NCI-H1105 (cell line): ENCODE results near the gene CYLD.

Source experiments
- DNase-seq: peaks from one replicate; lab custom pipeline; 2025; lab: John Stamatoyannopoulos, UW

The CYLD gene

DNA sequence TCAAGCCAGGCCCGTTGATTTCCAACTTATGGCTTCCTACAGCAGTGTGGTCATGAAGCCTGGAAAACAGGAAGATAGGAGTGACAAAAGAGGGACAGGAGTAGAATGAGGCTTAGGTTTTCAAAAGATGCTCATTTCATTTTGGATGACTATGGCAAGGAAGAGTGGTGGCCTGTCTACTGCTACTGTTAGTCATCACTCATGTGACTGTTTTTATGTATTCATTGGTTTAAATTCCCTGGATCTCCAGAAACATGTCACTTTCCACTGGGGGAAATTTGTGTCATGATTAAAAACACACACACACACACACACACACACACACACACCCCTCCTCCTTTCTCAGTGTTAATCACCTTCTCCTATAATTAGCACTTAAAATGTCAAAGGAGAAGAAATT, 1.1 kb upstream of the CYLD start:
- no peak for DNase-seq

DNA sequence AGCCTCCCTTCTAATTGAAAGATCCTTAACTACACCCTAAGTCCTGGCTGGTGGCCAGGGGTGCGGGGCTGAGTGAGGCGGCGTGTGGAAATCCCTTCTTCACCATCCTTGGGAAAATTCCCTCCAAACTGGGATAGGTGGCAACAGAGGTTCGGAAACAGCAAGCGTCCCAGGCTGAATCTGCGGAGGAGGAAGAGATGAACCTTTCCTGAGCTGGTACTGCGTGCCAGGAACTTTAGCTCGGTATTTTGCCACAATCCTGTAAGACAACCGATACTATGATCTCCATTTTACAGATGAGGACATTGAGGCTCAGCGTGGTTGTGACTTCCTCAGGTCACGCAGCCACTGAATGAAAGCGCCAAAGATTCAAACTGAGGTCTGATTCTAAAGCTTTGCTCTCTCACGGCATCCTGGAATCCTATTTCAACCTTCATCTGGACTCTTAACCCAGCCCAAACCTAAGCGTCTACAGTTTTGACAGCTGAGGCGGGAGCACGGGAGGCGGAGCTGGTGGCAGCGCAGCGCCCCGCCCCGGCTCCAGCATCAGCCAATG, 583 bp upstream of the CYLD start:
- no peak for DNase-seq

DNA sequence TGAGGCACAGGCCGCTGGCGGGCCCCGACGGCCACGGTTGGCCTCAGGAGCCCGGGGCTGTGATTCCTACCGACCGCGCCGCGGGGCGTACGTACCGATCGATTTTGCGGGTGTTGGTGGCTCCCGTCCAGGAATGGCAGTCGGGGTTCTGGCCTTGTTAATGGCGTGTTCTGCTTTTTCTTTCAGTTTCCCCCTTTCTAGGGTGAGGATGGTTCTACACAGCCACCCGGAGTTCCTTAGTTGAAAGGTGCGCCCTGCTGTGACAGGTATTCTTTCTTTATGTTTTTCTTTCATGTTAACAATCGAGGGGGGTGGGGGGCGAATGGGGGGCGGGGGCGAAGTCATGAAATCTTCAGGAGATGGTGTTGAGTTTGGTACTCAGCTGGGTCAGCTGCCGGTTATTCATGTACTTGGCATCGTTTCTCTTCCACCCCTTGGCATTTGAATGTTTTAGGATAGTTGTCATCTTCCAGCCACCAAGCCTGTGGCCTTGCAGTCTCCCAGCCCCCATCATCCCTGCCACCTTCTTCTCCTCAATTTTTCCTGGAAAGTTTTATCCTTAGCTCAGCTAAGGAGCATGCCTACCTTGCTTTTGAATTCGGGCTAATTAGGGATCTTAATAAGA, 802 bp downstream of the CYLD start:
- DNase-seq = no peak

DNA sequence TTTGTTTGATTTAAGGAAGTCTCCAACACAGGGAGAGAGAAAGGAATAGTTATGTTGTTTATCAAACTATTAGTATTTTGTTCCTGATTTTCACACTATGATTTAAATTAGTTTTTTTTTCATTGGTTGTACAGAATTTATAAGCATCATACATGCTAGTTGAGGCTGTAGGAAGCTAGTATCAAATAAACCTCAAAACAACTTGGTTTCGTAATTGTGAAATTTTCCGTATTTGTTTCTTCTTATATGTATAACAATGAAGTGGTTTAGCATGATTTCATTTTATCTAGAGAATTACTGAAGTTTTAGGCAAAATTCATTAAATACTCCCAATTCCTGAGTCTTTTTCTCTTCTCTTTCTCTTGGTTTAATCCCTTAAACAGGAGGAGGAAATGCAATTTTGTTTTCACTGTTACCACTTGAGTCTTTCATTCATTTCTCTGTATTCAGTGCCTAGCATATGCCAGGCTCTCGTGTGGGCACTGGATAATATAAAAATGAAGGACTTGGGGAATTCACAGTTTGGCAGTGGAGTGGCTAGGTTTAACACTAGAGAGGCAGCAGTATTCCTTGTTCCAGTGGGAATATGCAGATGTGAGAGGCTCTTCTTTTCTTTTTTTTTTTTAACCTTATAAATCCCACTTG, 1.8 kb downstream of the CYLD start:
- no peak for DNase-seq

DNA sequence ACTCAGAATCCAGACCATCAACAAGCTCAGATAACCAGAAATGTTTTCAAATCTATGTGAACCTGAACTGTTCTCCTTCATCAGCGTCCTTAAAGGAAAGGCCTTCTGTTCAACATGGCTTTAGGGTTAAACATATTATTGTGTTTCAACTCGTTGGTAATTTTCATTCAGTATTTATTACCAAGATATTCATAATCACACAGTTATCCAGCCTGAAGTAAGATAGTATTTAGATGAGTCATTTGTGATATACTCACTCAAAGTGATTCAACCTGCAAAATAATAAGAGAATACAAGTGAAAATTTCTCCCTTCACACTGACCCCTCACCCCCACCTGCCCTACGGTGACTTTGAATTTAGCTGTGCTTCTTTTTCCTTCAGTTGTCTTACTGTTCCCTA, 3.0 kb downstream of the CYLD start:
- DNase-seq = no peak

DNA sequence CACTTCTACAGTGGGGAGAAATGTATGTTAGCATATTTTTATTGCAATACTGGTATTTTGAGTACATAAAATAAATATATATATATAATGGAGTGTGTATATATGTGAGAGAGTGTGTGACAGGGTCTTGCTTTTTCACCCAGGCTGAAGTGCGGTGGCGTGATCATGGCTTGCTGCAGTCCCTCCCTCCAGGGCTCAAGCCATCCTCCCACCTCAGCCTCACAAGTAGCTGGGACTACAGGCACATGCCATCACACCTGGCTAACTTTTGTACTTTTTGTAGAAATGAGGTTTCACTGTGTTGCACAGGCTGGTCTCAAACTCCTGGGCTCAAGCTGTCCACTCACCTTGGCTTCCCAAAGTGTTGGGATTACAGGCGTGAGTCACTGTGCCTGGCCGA, 4.1 kb downstream of the CYLD start:
- DNase-seq = no peak

DNA sequence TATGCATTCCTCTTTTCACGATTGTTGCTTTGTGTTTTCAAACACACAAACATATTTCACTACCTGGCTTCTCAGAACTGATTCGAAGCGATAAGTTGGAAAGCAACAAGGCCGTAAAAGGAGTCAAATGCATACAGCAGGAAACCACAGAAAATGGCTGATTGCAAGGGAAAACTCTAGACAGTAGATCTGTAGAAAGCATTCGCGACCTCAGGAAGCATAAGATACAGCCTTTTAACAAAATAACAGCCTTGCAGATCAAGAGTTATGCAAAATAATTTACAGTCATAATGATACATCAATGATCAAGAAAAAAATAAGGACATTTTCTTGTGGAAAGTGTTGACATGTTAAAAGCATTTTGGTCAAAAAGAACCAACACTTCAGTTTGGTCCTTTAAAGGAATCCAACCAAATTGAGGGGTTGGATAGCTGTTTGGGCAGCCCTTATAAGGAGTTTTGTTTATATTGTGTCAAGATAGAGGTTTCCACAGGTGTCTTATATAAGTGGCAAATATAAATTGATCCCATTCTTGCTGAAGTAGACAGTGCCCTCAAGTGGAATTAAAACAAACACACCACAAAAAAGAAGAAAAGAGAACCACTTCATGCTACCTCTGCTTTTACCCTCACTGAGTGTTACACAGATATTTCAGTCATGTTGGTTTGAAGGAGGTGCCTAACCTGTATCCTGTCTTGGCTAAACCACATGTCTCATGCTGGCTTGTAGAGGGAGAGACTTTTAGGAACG, 5.5 kb downstream of the CYLD start:
- no peak for DNase-seq

DNA sequence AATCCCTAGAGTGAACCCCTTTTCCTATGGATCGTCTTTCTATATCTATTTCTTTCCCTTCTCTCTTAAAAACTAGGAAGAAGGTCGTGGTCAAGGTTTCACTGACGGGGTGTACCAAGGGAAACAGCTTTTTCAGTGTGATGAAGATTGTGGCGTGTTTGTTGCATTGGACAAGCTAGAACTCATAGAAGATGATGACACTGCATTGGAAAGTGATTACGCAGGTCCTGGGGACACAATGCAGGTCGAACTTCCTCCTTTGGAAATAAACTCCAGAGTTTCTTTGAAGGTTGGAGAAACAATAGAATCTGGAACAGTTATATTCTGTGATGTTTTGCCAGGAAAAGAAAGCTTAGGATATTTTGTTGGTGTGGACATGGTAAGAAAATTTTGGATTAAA, 9.6 kb downstream of the CYLD start:
- DNase-seq = no peak

DNA sequence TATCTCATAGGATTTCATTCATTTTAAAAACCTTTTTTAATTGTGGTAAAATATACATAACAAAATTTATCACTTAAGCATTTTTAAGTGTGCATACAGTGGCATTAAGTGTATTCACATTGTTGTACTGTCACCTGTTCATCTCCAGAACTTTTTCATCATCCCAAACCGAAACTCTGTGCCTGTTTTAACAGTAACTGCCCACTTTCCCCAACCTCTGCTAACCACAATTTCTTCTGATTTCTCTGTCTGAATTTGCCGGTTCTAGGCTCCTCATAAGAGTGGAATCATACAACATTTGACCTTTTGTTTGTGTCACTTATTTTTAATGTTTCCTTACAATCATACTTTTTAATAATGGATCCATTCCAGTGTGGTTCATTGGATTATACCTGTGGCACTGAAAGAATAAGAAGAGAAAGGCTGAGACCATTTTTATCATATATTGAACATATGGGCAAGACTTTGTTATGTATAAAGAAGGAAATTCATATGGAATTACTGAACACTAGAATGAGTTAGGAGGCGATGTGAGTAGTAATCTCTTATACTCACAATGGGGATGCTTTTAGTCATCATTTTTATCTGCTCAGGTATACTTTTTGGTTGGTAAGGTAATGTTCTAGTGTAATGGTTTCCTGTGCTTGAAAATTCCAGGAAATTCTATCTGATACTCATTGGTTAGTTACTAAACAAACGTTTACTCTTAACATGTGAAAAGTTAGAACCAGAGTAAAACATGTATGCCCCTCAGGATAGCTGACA, 10.8 kb downstream of the CYLD start:
- DNase-seq = no peak

DNA sequence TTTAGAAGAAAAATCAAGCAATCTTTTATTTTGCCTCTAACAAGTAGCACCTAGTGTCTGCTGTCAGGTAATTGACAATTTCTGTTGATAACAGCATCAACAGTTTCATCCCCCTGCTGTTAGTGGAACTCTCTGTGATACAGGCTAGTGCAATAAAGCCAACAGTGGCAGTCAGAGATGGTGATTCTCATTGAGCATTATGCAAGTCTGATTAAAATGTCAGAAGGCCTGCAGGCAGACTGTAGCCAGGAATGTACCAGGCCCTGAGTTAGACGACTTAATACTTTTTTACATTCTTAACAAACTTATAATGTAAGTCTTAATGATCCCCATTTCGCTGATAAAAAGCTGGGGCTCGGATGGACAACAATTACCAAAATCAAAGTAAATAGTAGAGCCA, 14.6 kb downstream of the CYLD start:
- DNase-seq = no peak

DNA sequence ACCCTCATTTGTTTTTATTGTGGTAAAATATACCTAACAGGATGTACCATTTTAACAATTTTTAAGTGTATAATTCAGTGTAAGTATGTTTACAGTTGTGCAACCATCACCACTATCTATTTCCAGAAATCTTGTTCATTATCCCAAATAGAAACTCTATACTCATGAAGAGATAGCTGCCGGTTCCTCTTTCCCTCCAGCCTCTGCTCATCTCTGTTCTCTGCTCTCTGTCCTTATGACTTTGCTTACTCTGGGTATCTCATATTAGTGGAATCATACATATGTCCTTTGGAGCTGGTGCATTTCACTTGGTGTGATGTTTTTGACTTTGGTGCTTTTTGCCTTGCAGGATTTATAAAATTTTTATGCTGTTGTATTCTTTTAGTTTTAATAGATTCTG, 19.4 kb downstream of the CYLD start:
- DNase-seq = no peak

DNA sequence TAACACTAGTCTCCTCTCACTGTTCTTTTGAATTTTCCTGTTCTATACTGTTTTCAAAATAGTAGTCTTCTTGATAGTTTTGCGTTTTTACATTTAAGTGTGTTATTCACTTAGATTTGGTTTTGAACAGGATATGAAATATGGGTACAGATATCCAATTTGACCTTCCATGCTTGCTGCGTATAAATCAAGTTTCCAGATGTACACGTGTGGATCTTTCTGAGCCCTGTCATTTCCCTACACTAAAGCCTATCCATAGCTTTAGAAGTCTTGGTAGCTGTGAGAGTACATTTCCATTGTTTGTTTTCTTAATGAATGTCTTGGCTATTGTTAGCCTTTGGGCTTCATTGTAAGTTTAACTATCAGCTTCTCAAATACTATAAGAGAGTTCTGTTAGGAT, 20.4 kb downstream of the CYLD start:
- no peak for DNase-seq

DNA sequence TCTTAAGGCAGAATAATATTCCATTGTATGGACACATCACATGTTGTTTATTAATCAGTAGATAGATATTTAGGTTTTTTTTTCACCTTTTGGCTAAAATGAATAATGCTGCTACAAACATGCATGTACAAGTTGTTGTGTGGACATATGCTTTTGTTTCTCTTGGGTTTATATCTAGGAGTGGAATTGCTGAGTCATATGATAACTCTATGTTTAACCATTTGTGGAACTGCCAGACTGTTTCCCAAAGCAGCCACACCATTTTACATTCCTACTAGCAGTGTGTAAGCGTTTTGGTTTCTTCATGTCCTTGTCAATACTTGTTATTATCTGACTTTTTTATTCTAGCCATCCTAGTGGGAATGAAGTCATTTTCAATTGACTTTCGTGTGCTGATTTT, 21.3 kb downstream of the CYLD start:
- DNase-seq = no peak

DNA sequence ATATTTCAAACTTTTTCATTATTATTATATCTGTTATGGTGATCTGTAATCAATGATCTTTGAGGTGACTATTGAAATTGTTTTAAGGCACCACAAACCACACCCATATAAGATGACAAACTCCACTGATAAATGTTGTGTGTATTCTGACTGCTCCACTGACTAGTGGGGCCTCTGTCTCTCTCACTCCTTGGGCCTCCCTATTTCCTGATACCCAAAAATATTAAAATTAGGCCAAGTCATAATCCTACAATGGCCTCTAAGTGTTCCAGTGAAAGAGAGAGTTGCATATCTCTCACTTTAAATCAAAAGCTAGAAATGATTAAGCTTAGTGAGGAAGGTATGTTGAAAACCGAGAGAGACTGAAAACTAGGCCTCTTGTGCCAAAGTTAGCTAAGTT, 23.4 kb downstream of the CYLD start:
- no peak for DNase-seq

DNA sequence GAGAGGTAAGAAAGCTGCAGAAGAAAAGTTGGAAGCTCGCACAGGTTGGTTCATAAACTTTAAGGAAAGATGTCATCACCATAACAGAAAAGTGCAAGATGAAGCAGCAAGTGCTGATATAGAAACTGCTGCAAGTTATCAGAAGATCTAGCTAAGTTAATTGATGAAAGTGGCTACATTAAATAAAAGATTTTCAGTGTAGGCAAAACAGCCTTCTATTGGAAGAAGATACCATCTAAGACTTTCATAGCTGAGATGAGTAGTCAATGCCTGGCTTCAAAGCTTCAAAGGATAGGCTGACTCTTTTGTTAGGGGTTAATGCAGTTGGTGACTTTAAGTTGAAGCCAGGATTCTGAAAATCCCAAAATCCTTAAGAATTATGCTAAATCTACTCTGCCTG, 24.0 kb downstream of the CYLD start:
- DNase-seq = no peak

DNA sequence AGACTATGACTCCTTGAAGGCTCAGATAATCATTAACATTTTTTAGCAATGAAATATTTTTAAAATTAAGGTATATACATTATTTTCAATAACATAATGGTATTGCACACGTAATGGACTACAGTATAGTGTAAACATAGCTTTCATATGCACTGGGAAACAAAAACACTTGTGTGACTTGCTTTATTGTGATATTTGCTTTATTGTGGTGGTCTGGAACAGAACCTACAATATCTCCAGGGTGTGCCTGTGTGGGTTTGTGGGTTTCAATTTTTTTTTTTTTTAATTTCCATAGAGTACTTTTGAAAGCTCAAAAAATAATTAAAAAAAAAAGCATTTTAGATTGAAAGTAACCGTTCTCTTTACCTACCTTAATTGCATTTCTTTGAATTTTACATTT, 25.3 kb downstream of the CYLD start:
- no peak for DNase-seq

DNA sequence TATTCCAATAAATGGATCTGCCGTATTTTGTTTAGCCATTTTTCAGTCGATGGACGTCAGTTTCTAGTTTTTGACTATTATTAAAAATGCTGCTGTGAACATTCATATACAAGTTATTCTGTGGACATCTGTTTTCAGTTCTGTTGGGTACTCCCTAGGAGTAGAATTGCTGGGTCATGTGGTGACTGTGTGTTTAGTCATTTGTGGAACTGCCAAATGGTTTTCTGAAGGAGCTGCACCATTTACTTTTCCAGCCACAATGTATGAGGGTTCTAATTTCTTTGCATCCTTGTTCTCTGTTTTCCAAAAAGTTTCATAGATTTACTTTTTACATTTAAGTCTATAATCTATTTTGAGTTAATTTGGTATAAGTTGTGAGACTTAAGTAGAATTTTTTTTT, 29.5 kb downstream of the CYLD start:
- no peak for DNase-seq

DNA sequence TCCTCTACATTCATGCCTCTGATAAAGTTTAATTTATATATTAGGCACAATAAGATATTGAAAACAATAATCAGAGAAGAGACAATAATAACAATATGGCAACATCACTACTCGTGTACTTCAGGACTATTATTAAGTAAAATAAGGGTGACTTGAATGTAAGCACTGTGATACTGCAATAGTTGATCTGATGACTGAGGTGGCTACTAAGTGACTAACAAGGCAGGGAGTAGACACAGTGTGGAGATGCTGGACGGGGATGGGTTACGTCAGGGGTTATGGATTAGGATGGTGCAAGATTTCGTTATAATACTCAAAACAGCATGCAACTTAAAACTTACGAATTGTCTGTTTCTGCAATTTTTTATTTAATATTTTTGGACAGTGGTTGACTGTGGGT, 32.5 kb downstream of the CYLD start:
- no peak for DNase-seq

DNA sequence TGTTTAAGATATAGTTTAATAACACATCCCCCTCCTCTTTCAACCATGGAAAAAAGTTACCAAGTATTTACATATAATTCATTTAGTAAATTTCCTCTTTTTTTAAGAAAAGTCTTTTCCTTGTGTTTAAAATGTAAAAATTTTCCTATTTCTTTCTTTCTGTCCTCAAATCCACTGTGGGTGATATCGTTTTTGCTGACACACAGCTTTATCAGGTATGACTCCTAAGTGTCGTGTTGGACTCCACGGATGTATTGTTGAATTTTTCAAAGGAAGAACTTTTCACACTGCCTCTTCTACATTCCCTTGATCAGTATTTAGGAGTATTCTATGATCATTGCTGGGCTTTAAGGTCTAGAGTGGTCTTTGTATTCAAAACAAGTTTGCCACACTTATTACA, 33.1 kb downstream of the CYLD start:
- no peak for DNase-seq

DNA sequence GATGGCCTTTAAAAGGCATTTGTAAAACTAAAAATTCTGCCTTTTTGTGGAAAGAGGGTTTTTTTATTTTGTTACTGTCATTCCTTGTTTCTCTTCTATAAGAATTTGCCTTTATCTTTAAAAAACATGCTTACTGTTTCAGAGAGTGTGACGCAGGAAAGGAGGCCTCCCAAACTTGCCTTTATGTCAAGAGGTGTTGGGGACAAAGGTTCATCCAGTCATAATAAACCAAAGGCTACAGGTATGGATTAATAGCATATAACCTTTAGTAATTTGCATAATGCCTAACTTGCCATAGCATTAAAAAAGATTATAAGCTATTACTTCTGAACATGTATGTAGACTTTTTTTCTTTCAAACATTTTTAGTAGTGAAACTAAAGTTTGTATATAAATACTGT, 34.2 kb downstream of the CYLD start:
- DNase-seq = no peak

DNA sequence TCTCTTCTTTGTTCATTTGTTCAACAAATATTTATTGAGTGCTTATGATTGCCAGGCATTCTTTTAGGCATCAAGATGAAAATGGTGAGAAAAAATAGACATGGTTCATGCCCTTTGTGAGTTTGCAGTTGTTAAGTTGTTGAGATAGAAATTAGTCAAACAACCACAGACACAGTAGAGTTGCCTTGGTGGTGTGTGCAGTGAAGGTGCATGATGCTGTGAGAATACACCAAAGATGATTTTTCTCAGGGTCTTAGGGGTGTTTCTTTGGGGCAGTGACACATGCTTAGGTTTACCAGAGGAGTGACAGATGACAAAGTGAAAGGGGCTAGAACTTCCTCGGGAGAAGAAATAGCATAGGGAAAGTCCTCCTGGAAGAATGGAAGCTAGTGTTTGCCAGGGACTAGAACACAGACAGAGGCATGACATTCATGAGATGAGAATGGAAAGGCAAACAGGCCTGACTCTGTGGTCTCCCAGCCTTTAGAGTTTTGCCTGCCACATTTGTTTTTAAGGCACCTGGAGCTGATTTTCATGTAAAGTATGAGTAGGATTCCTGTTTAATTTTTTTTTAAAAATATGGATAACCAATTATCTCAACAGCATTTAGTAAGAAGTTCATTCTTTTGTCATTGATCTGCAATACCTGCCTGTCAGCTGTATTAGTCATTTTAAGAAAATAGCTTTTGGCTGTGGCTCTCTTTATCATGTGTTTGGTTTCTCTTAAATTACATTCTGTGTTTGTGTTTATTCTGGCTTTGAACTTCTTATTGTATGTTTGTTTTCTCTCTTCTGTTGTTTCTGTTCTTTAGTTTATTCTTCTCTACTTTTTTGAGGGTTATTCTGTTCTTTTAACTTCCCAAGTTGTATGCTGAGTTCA, 36.6 kb downstream of the CYLD start:
- no peak for DNase-seq

DNA sequence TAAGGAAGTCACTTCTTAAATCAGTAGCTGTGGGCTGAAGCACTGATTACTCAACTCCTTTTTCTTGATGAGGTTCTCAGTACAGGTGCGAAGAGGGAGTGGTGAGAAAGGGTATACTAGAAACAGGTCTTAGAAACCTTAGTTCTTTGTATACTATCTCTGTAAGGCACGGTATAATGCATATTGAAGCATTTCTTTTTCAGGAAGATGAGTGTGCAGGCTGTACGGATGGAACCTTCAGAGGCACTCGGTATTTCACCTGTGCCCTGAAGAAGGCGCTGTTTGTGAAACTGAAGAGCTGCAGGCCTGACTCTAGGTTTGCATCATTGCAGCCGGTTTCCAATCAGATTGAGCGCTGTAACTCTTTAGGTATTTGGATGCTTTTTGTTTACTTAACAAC, 39.2 kb downstream of the CYLD start:
- DNase-seq = no peak
